ENCODE results near the gene PKD2L1.

- TF ChIP-seq CTCF (IDR thresholded peaks at IDR 0.05) (no peak), POLR2A (IDR thresholded peaks at IDR 0.05) (no peak)
These were observed 25.6 kb downstream of the PKD2L1 start for GRCh38 chr10:100304414-100304813.
